ENCODE results near the gene TTLL13.

GRCh38 chr15:90205050-90205848 is 44.1 kb upstream of the TTLL13 start:
- no peak for TF ChIP-seq EZH2phosphoT487 (IDR thresholded peaks at IDR 0.05; ENCODE audit: low read depth)
- no peak for TF ChIP-seq CTCF (IDR thresholded peaks at IDR 0.05; ENCODE audit: low read depth, low read length)

Data from OCI-LY3 (cell line).